ENCODE measurements around the gene LRP1B. TPM values are rescaled to one million over a fixed set of nuclear protein-coding genes. Genes with fewer than 3 reads are reported as not detected.

The LRP1B gene
- polyA plus RNA-seq, 6 donors from 2014 or later, result not detected

- no peak overlapping the region for H3K27ac Mint-ChIP-seq
- peaks cover 0 to 1% (median 0%) of the 10 kb centered on the region in 7 donors for H3K9me3 Mint-ChIP-seq
- H3K4me1 Mint-ChIP-seq, result no peaks in the 10 kb centered on the region
- H3K27me3 Mint-ChIP-seq, result no peaks in the 10 kb centered on the region
- DNase-seq, result no peak
- H3K36me3 Mint-ChIP-seq, result no peaks in the 10 kb centered on the region
- no peak for ATAC-seq (ENCODE audit: low read depth in 2 of 2)
- H3K4me3 Mint-ChIP-seq, result no peak overlapping the region
Observed at GRCh38 chr2:141925511-141925910, 205.3 kb downstream of the LRP1B start.

- Mint-ChIP-seq H3K4me3 (no peak overlapping the region), H3K27ac (no peak overlapping the region), H3K36me3 (no peaks in the 10 kb centered on the region), H3K4me1 (no peaks in the 10 kb centered on the region), H3K9me3 (peaks cover 0 to 1% (median 0%) of the 10 kb centered on the region in 7 donors), H3K27me3 (no peaks in the 10 kb centered on the region)
- ATAC-seq (ENCODE audit: low read depth in 2 of 2), result no peak
- DNase-seq, result no peak
Observed at GRCh38 chr2:141923657-141924056, 207.2 kb downstream of the LRP1B start.

GRCh38 chr2:141911485-141912066 lies 219.2 kb downstream of the LRP1B start:
- Mint-ChIP-seq H3K9me3 (peaks cover 0 to 12% (median 5%) of the 10 kb centered on the region in 7 donors), H3K27ac (peak overlapping the region in 1 of 6 donors; percentile 41), H3K4me1 (no peaks in the 10 kb centered on the region), H3K4me3 (no peak overlapping the region), H3K27me3 (no peaks in the 10 kb centered on the region), H3K36me3 (no peaks in the 10 kb centered on the region)
- DNase-seq, result no peak
- ATAC-seq (ENCODE audit: low read depth in 2 of 2), result no peak

GRCh38 chr2:141906678-141907077 lies 224.1 kb downstream of the LRP1B start:
- Mint-ChIP-seq H3K4me1 (no peaks in the 10 kb centered on the region), H3K27me3 (no peaks in the 10 kb centered on the region), H3K9me3 (peaks cover 0 to 2% (median 0%) of the 10 kb centered on the region in 7 donors), H3K27ac (no peak overlapping the region), H3K36me3 (no peaks in the 10 kb centered on the region), H3K4me3 (no peak overlapping the region)
- no peak for ATAC-seq (ENCODE audit: low read depth in 2 of 2)
- no peak for DNase-seq

GRCh38 chr2:141900826-141901225 lies 230.0 kb downstream of the LRP1B start:
- ATAC-seq (ENCODE audit: low read depth in 2 of 2) (no peak), DNase-seq (no peak)
- no peak overlapping the region for H3K4me3 Mint-ChIP-seq
- no peaks in the 10 kb centered on the region for H3K4me1 Mint-ChIP-seq
- peaks cover 0 to 2% (median 0%) of the 10 kb centered on the region in 7 donors for H3K9me3 Mint-ChIP-seq
- no peak overlapping the region for H3K27ac Mint-ChIP-seq
- H3K36me3 Mint-ChIP-seq, result no peaks in the 10 kb centered on the region
- H3K27me3 Mint-ChIP-seq, result no peaks in the 10 kb centered on the region

GRCh38 chr2:141899740-141900139 lies 231.1 kb downstream of the LRP1B start:
- no peak overlapping the region for H3K4me3 Mint-ChIP-seq
- H3K4me1 Mint-ChIP-seq, result no peaks in the 10 kb centered on the region
- ATAC-seq (ENCODE audit: low read depth in 2 of 2) (no peak), DNase-seq (no peak)
- no peaks in the 10 kb centered on the region for H3K27me3 Mint-ChIP-seq
- peaks cover 0 to 2% (median 0%) of the 10 kb centered on the region in 7 donors for H3K9me3 Mint-ChIP-seq
- no peaks in the 10 kb centered on the region for H3K36me3 Mint-ChIP-seq
- H3K27ac Mint-ChIP-seq, result no peak overlapping the region

- no peak for DNase-seq
- no peak overlapping the region for H3K27ac Mint-ChIP-seq
- H3K9me3 Mint-ChIP-seq, result peaks cover 0 to 5% (median 0%) of the 10 kb centered on the region in 7 donors
- no peak for ATAC-seq (ENCODE audit: low read depth in 2 of 2)
- no peak overlapping the region for H3K4me3 Mint-ChIP-seq
- no peaks in the 10 kb centered on the region for H3K36me3 Mint-ChIP-seq
- H3K27me3 Mint-ChIP-seq, result no peaks in the 10 kb centered on the region
- no peaks in the 10 kb centered on the region for H3K4me1 Mint-ChIP-seq
Observed at GRCh38 chr2:141889788-141890187, 241.0 kb downstream of the LRP1B start.

- Mint-ChIP-seq H3K27ac (no peak overlapping the region), H3K4me1 (no peaks in the 10 kb centered on the region), H3K36me3 (no peaks in the 10 kb centered on the region), H3K9me3 (peaks cover 0 to 5% (median 0%) of the 10 kb centered on the region in 7 donors), H3K27me3 (no peaks in the 10 kb centered on the region), H3K4me3 (no peak overlapping the region)
- no peak for DNase-seq
- ATAC-seq (ENCODE audit: low read depth in 2 of 2), result no peak
Observed at GRCh38 chr2:141888987-141889555, 241.7 kb downstream of the LRP1B start.

GRCh38 chr2:141887363-141887762 lies 243.5 kb downstream of the LRP1B start:
- H3K4me3 Mint-ChIP-seq, result no peak overlapping the region
- H3K36me3 Mint-ChIP-seq, result no peaks in the 10 kb centered on the region
- ATAC-seq (ENCODE audit: low read depth in 2 of 2) (no peak), DNase-seq (no peak)
- peaks cover 0 to 5% (median 0%) of the 10 kb centered on the region in 7 donors for H3K9me3 Mint-ChIP-seq
- H3K27ac Mint-ChIP-seq, result no peak overlapping the region
- H3K27me3 Mint-ChIP-seq, result no peaks in the 10 kb centered on the region
- no peaks in the 10 kb centered on the region for H3K4me1 Mint-ChIP-seq

GRCh38 chr2:141878016-141878415 lies 252.8 kb downstream of the LRP1B start:
- Mint-ChIP-seq H3K4me1 (no peaks in the 10 kb centered on the region), H3K9me3 (peaks cover 0 to 4% (median 0%) of the 10 kb centered on the region in 7 donors), H3K27me3 (no peaks in the 10 kb centered on the region), H3K27ac (no peak overlapping the region), H3K36me3 (no peaks in the 10 kb centered on the region), H3K4me3 (no peak overlapping the region)
- ATAC-seq (ENCODE audit: low read depth in 2 of 2) (no peak), DNase-seq (no peak)

GRCh38 chr2:141871913-141872634 lies 258.7 kb downstream of the LRP1B start:
- no peak overlapping the region for H3K27ac Mint-ChIP-seq
- no peaks in the 10 kb centered on the region for H3K27me3 Mint-ChIP-seq
- DNase-seq (no peak), ATAC-seq (ENCODE audit: low read depth in 2 of 2) (no peak)
- no peaks in the 10 kb centered on the region for H3K4me1 Mint-ChIP-seq
- H3K4me3 Mint-ChIP-seq, result no peak overlapping the region
- no peaks in the 10 kb centered on the region for H3K36me3 Mint-ChIP-seq
- peaks cover 0 to 9% (median 1%) of the 10 kb centered on the region in 7 donors for H3K9me3 Mint-ChIP-seq

GRCh38 chr2:141869572-141869971 lies 261.2 kb downstream of the LRP1B start:
- Mint-ChIP-seq H3K27me3 (no peaks in the 10 kb centered on the region), H3K9me3 (peaks cover 0 to 9% (median 1%) of the 10 kb centered on the region in 7 donors), H3K27ac (no peak overlapping the region), H3K4me3 (no peak overlapping the region), H3K4me1 (no peaks in the 10 kb centered on the region), H3K36me3 (no peaks in the 10 kb centered on the region)
- ATAC-seq (ENCODE audit: low read depth in 2 of 2), result no peak
- DNase-seq, result no peak

GRCh38 chr2:141863964-141864363 lies 266.9 kb downstream of the LRP1B start:
- Mint-ChIP-seq H3K4me1 (no peaks in the 10 kb centered on the region), H3K4me3 (no peak overlapping the region), H3K36me3 (no peaks in the 10 kb centered on the region), H3K27me3 (no peaks in the 10 kb centered on the region), H3K9me3 (peaks cover 0 to 6% (median 0%) of the 10 kb centered on the region in 7 donors), H3K27ac (no peak overlapping the region)
- no peak for DNase-seq
- no peak for ATAC-seq (ENCODE audit: low read depth in 2 of 2)
